PC-3 (cell line): ENCODE data around the gene TEKT5.
"Not testable (repeated sequence)": the region's sequence is repeated elsewhere in the genome, so short reads cannot be mapped to it uniquely, and the experiment has no call there.

Experiments used
- EZH2 ChIP-seq: fragments of 300-600 bp; sonication (generic); IDR thresholded peaks from one replicate; pipeline ENCODE4 v1.6.1; 2017; ENCODE audit warnings: antibody characterized with exemption, mild to moderate bottlenecking, low read length; ENCODE audit not compliant: unreplicated experiment
- TF ChIP-seq, protein P1 (sequence below): fragments of 300-600 bp; sonication (generic); conservative IDR thresholded peaks from 2 replicates; pipeline ENCODE4 v1.5.1; 2017; ENCODE audit warnings: antibody characterized with exemption, low read depth, mild to moderate bottlenecking, low read length

DNA sequence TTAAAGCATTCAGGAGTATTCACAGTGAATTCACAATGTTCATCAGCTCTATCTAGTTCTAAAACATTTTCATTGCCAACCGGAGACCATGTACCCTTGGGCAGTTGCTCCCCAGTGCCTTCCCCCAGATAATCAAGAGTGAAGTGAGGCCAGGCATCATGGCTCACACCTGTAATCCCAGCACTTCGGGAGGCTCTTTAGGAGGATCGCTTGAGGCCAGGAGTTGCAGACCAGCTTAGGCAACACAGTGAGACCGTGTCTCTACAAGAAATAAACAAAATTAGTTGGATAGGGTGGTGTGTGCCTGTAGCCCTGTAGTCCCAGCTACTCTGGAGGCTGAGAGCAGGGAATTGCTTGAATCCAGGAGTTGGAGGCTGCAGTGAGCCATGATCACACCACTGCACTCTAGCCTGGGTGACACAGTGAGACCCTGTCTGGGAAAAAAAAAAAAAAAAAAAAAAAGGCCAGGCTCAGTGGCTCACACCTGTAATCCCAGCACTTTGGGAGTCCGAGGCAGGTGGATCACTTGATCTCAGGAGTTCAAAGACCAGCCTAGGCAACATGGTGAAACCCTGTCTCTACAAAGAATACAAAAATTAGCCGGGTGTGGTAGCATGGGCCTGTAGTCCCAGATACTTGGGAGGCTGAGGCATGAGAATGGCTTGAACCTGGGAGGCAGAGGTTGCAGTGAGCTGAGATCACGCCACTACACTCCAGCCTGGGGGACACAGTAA lies 73.3 kb downstream of the TEKT5 start:
- TF ChIP-seq, protein P1, sequence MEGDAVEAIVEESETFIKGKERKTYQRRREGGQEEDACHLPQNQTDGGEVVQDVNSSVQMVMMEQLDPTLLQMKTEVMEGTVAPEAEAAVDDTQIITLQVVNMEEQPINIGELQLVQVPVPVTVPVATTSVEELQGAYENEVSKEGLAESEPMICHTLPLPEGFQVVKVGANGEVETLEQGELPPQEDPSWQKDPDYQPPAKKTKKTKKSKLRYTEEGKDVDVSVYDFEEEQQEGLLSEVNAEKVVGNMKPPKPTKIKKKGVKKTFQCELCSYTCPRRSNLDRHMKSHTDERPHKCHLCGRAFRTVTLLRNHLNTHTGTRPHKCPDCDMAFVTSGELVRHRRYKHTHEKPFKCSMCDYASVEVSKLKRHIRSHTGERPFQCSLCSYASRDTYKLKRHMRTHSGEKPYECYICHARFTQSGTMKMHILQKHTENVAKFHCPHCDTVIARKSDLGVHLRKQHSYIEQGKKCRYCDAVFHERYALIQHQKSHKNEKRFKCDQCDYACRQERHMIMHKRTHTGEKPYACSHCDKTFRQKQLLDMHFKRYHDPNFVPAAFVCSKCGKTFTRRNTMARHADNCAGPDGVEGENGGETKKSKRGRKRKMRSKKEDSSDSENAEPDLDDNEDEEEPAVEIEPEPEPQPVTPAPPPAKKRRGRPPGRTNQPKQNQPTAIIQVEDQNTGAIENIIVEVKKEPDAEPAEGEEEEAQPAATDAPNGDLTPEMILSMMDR = not testable (repeated sequence)
- TF ChIP-seq EZH2 = not testable (repeated sequence)
